ENCODE results near the gene TACR2. TPM values are rescaled to one million over a fixed set of nuclear protein-coding genes. Genes with fewer than 3 reads are reported as not detected.

TACR2 gene
- total RNA-seq, 2 donors from 2014 or later: not detected

GRCh38 chr10:69425041-69425440 is 8.3 kb upstream of the TACR2 start:
- Mint-ChIP-seq H3K27me3 (ENCODE audit: insufficient read depth) (peaks cover 10% of the 10 kb centered on the region), H3K9me3 (no peaks in the 10 kb centered on the region), H3K4me1 (no peaks in the 10 kb centered on the region), H3K4me3 (no peak overlapping the region), H3K36me3 (ENCODE audit: low read depth) (no peaks in the 10 kb centered on the region), H3K27ac (no peak overlapping the region)
- H3K27me3 ChIP-seq (ENCODE audit: control insufficient read depth, insufficient read depth, low read length, poor library complexity, severe bottlenecking): no peaks in the 10 kb centered on the region
- no peaks in the 10 kb centered on the region for H3K9me3 ChIP-seq (ENCODE audit: control insufficient read depth, low read length)
- no peaks in the 10 kb centered on the region for H3K4me1 ChIP-seq (ENCODE audit: control insufficient read depth, insufficient read depth, low read length)
- H3K9ac ChIP-seq (ENCODE audit: extremely low read depth, low read length, poor library complexity, severe bottlenecking): no peak overlapping the region
- no peak for DNase-seq
- no peak for TF ChIP-seq CTCF (conservative IDR thresholded peaks at IDR 0.05)
- WGBS, 2 experiments (ENCODE audit: insufficient coverage in 1 of 2, insufficient read length in 1 of 2): 100% methylated on average over 2 of the region's 2 CpGs; no CpG with 5 or more reads in 1 of the 2 experiments
- no peak overlapping the region for H3K4me3 ChIP-seq (ENCODE audit: low read length)
- no peaks in the 10 kb centered on the region for H3K36me3 ChIP-seq (ENCODE audit: control insufficient read depth, insufficient read depth, low read length)
- no peak overlapping the region for H3K27ac ChIP-seq (ENCODE audit: low read depth, low read length)

GRCh38 chr10:69422676-69423075 is 6.0 kb upstream of the TACR2 start:
- peaks cover 8% of the 10 kb centered on the region for H3K4me1 Mint-ChIP-seq
- no peak overlapping the region for H3K4me3 ChIP-seq (ENCODE audit: low read length)
- no peak overlapping the region for H3K27ac Mint-ChIP-seq
- H3K4me1 ChIP-seq (ENCODE audit: control insufficient read depth, insufficient read depth, low read length): no peaks in the 10 kb centered on the region
- H3K27ac ChIP-seq (ENCODE audit: low read depth, low read length): no peak overlapping the region
- H3K36me3 Mint-ChIP-seq (ENCODE audit: low read depth): no peaks in the 10 kb centered on the region
- WGBS, 2 experiments (ENCODE audit: insufficient coverage in 1 of 2, insufficient read length in 1 of 2): 83 to 88% methylated on average over 3 to 4 of the region's 4 CpGs
- H3K9ac ChIP-seq (ENCODE audit: extremely low read depth, low read length, poor library complexity, severe bottlenecking): no peak overlapping the region
- DNase-seq: no peak
- no peaks in the 10 kb centered on the region for H3K27me3 ChIP-seq (ENCODE audit: control insufficient read depth, insufficient read depth, low read length, poor library complexity, severe bottlenecking)
- no peaks in the 10 kb centered on the region for H3K36me3 ChIP-seq (ENCODE audit: control insufficient read depth, insufficient read depth, low read length)
- H3K4me3 Mint-ChIP-seq: no peak overlapping the region
- no peak for TF ChIP-seq CTCF (conservative IDR thresholded peaks at IDR 0.05)
- H3K27me3 Mint-ChIP-seq (ENCODE audit: insufficient read depth): peaks cover 10% of the 10 kb centered on the region
- H3K9me3 Mint-ChIP-seq: no peaks in the 10 kb centered on the region
- no peaks in the 10 kb centered on the region for H3K9me3 ChIP-seq (ENCODE audit: control insufficient read depth, low read length)

- H3K27ac ChIP-seq (ENCODE audit: low read depth, low read length): no peak overlapping the region
- no peaks in the 10 kb centered on the region for H3K27me3 ChIP-seq (ENCODE audit: control insufficient read depth, insufficient read depth, low read length, poor library complexity, severe bottlenecking)
- no peak overlapping the region for H3K4me3 ChIP-seq (ENCODE audit: low read length)
- H3K27ac Mint-ChIP-seq: no peak overlapping the region
- H3K4me1 ChIP-seq (ENCODE audit: control insufficient read depth, insufficient read depth, low read length): no peaks in the 10 kb centered on the region
- H3K36me3 ChIP-seq (ENCODE audit: control insufficient read depth, insufficient read depth, low read length): no peaks in the 10 kb centered on the region
- no peaks in the 10 kb centered on the region for H3K9me3 Mint-ChIP-seq
- WGBS, 2 experiments (ENCODE audit: insufficient coverage in 1 of 2, insufficient read length in 1 of 2): 89 to 96% methylated on average over 8 to 13 of the region's 13 CpGs
- no peak overlapping the region for H3K9ac ChIP-seq (ENCODE audit: extremely low read depth, low read length, poor library complexity, severe bottlenecking)
- H3K4me1 Mint-ChIP-seq: peaks cover 9% of the 10 kb centered on the region
- peaks cover 10% of the 10 kb centered on the region for H3K27me3 Mint-ChIP-seq (ENCODE audit: insufficient read depth)
- H3K4me3 Mint-ChIP-seq: no peak overlapping the region
- no peaks in the 10 kb centered on the region for H3K36me3 Mint-ChIP-seq (ENCODE audit: low read depth)
- DNase-seq: no peak
- no peak for TF ChIP-seq CTCF (conservative IDR thresholded peaks at IDR 0.05)
- H3K9me3 ChIP-seq (ENCODE audit: control insufficient read depth, low read length): no peaks in the 10 kb centered on the region
Observed at GRCh38 chr10:69421611-69422308, 5.0 kb upstream of the TACR2 start.
